Sigmoid colon (tissue), 7 donors: ENCODE measurements around the gene DYNLT2B. TPM values are rescaled to one million over a fixed set of nuclear protein-coding genes. Genes with fewer than 3 reads are reported as not detected.
"Not testable (repeated sequence)": the region's sequence is repeated elsewhere in the genome, so short reads cannot be mapped to it uniquely, and the experiment has no call there.

Experiments
- DNase-seq: peaks from one replicate; pipeline ENCODE4 v3.0.0-alpha.2; 2019
- H3K27ac ChIP-seq, 4 donors: fragments of 200-600 bp; sonication (generic); one replicate each; pipeline ENCODE4 v1.5.1; 2016 to 2019; ENCODE audit warnings: mild to moderate bottlenecking in 1 of 4
- H3K27me3 ChIP-seq, 3 donors: fragments of 200-600 bp; sonication (generic); one replicate each; pipeline ENCODE4 v1.5.1; 2019; ENCODE audit warnings: mild to moderate bottlenecking in 1 of 3
- H3K36me3 ChIP-seq, 4 donors: fragments of 200-600 bp; sonication (generic); one replicate each; pipeline ENCODE4 v1.5.1; 2016 to 2019
- H3K4me1 ChIP-seq, 4 donors: fragments of 200-600 bp; sonication (generic); one replicate each; pipeline ENCODE4 v1.5.1; 2017 to 2019
- H3K4me3 ChIP-seq, 4 donors: fragments of 200-600 bp; sonication (generic); one replicate each; pipeline ENCODE4 v1.5.1; 2017 to 2019; ENCODE audit warnings: mild to moderate bottlenecking in 2 of 4, moderate library complexity in 1 of 4
- H3K9me3 ChIP-seq, 4 donors: fragments of 200-600 bp in 3 of 4; sonication (generic) in 3 of 4; one replicate each; pipeline versions ENCODE4 v1.5.1 to v1.6.1; 2013 to 2019
- EP300 ChIP-seq, 4 donors: sonication (generic); formaldehyde crosslinking; IDR thresholded peaks; one replicate each; pipeline ENCODE4 v1.6.1; 2017; ENCODE audit warnings: antibody characterized with exemption in 4 of 4
- POLR2A ChIP-seq, 2 donors: fragments of 450-650 bp; IDR thresholded peaks; one replicate each; pipeline ENCODE4 v1.6.1; 2016; ENCODE audit warnings: antibody characterized with exemption in 2 of 2, mild to moderate bottlenecking in 2 of 2, moderate library complexity in 2 of 2
- POLR2AphosphoS5 ChIP-seq, 4 donors: sonication (generic); formaldehyde crosslinking; IDR thresholded peaks; one replicate each; pipeline ENCODE4 v1.6.1; 2017; ENCODE audit warnings: antibody characterized with exemption in 4 of 4
- WGBS, 2 donors: extraction: QIAGEN DNeasy Blood & Tissue Kit; methylation state at CpG; one replicate each; pipeline ENCODE4 v1.1.7; 2013; 5-methylcytosine and 5-hydroxymethylcytosine counted together
- intact Hi-C: fragments of 100-400 bp; cut with DNase I; formaldehyde crosslinking; loops from one replicate; pipeline ENCODE4 v1.15.1; 2023
- polyA plus RNA-seq, 3 donors: library from polyadenylated mRNA; stranded (reverse); fragments of 200-250 nt; gene quantifications; one replicate each; pipeline ENCODE4 v1.2.3, GENCODE V29; 2013
- total RNA-seq, 4 donors: library from RNA; depleted of rRNA; stranded (reverse); fragments of >200 nt; gene quantifications; one replicate each; pipeline ENCODE4 v1.1.0, GENCODE V29; 2016
- TF ChIP-seq, protein P1 (sequence below), 4 experiments: fragments of 450-650 bp in 3 of 4; fragments of 200-600 bp in 1 of 4; IDR thresholded peaks; one replicate each; pipeline ENCODE4 v1.5.1; 2016 to 2019; ENCODE audit warnings: antibody characterized with exemption in 4 of 4, mild to moderate bottlenecking in 3 of 4, moderate library complexity in 2 of 4
- donor health status: healthy with polysubstance abuse.
- donor health status: Bipolar disorder and iron deficiency.
- donor health status: healthy.

DYNLT2B gene
- total and polyA plus RNA-seq, 7 donors = 3.9 to 17.8 (median 11.5) TPM

DNA sequence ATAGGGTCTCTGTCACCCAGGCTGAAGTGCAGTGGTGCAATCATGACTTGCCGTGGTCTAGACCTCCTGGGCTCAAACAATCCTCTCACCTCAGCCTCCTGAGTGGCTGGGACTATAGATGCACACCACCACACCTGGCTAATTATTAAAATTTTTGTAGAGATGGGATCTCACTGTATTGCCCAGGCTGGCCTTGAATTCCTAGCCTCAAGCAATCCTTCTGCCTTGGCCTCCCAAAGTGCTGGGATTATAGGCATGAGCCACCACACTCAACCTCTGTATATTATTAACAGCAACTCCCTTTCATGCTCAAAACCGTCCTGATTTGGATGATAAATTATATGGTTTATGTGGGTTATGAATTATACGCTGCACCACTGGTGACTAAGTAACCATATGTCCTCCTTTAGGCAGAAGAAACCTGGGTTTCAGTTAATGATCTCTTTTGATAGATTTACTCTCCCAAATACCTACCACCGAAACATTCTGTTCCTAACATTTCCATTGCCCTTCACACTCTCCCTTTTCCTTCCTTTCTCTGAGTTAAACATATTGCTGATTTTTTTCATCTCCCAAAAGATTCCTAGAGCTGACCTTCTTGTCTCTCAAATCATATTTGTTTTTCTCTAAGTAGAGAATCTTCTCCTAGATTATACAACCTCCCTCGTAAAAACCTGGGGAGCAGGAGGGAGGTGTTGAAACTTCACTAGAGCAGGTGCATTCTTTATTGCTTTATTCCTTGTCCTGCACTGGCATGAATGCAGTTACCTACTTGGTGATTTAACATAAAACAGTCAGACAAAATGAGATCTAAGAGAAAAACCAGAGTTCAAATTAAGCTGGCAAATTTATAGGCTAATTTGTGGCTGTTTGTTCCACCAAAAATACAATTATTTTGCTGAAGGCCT, 63.4 kb downstream of the DYNLT2B start:
- no peak for DNase-seq
- H3K27me3 ChIP-seq = no peaks in the 10 kb centered on the region
- H3K4me3 ChIP-seq = no peak overlapping the region
- intact Hi-C loops = no loop called here
- peaks cover 0 to 37% (median 11%) of the 10 kb centered on the region in 4 donors for H3K36me3 ChIP-seq
- WGBS, 2 donors = 22 to 58% methylated on average over 5 of the region's 5 CpGs
- no peak overlapping the region for H3K27ac ChIP-seq
- H3K4me1 ChIP-seq = no peaks in the 10 kb centered on the region
- H3K9me3 ChIP-seq = no peaks in the 10 kb centered on the region
- TF ChIP-seq POLR2AphosphoS5 (IDR thresholded peaks at IDR 0.05) (no peak), EP300 (IDR thresholded peaks at IDR 0.05) (no peak), POLR2A (IDR thresholded peaks at IDR 0.05) (no peak)
- TF ChIP-seq, protein P1, sequence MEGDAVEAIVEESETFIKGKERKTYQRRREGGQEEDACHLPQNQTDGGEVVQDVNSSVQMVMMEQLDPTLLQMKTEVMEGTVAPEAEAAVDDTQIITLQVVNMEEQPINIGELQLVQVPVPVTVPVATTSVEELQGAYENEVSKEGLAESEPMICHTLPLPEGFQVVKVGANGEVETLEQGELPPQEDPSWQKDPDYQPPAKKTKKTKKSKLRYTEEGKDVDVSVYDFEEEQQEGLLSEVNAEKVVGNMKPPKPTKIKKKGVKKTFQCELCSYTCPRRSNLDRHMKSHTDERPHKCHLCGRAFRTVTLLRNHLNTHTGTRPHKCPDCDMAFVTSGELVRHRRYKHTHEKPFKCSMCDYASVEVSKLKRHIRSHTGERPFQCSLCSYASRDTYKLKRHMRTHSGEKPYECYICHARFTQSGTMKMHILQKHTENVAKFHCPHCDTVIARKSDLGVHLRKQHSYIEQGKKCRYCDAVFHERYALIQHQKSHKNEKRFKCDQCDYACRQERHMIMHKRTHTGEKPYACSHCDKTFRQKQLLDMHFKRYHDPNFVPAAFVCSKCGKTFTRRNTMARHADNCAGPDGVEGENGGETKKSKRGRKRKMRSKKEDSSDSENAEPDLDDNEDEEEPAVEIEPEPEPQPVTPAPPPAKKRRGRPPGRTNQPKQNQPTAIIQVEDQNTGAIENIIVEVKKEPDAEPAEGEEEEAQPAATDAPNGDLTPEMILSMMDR (IDR thresholded peaks at IDR 0.05) = no peak

DNA sequence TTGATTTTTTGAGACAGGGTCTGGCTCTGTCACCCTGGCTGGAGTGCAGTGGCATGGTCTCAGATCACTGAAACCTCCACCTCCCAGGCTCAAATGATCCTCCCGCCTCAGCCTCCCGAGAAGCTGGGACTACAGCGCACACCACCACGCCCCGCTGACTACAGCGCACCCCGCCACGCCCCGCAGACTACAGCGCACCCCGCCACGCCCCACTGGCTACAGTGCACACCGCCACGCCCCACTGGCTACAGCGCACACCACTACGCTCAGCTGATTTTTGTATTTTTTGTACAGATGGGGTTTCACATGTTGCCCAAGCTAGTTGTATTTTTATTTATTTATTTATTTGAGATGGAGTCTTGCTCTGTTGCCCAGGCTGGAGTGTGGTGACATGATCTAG, 66.1 kb downstream of the DYNLT2B start:
- Histone ChIP-seq H3K4me1 (no peaks in the 10 kb centered on the region), H3K4me3 (no peak overlapping the region), H3K27me3 (no peaks in the 10 kb centered on the region), H3K27ac (no peak overlapping the region), H3K36me3 (peaks cover 5 to 47% (median 20%) of the 10 kb centered on the region in 4 donors), H3K9me3 (no peaks in the 10 kb centered on the region)
- DNase-seq = no peak
- TF ChIP-seq EP300 (IDR thresholded peaks at IDR 0.05) = no peak
- no peak for TF ChIP-seq POLR2AphosphoS5 (IDR thresholded peaks at IDR 0.05)
- TF ChIP-seq, protein P1 (IDR thresholded peaks at IDR 0.05) = no peak
- TF ChIP-seq POLR2A (IDR thresholded peaks at IDR 0.05) = no peak
- WGBS, 2 donors = 91 to 94% methylated on average over 16 of the region's 16 CpGs
- intact Hi-C loops = no loop called here

DNA sequence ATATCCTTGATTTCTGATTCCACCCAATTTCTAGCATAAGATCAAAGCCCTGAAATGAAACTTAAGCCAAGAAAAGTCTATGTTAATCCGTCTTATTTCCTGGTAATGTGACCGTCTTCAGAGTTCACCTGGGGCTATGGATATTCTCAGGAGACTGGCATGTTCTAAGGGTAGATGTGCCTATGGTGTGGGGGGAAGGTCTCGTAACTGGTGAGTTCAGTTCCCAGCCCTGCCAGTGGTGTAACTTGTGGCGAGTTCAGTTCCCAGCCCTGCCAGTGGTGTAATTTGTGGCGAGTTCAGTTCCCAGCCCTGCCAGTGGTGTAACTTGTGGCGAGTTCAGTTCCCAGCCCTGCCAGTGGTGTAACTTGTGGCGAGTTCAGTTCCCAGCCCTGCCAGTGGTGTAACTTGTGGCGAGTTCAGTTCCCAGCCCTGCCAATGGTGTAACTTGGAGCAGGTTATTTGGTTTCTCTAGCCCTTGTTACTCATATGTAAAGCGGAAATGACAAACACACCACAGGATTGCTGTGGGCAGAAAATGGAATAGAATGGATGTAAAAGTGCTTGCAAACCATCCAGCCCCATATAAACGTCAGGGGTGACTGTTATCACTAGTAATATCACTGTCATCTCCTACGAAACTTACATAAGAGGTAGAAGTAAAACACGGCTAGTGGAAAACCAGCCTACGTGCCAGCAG, 71.3 kb downstream of the DYNLT2B start:
- no peak overlapping the region for H3K27ac ChIP-seq
- peaks cover 0 to 46% (median 25%) of the 10 kb centered on the region in 4 donors for H3K36me3 ChIP-seq
- no peaks in the 10 kb centered on the region for H3K27me3 ChIP-seq
- intact Hi-C loops = no loop called here
- no peaks in the 10 kb centered on the region for H3K4me1 ChIP-seq
- H3K4me3 ChIP-seq = no peak overlapping the region
- TF ChIP-seq POLR2A (IDR thresholded peaks at IDR 0.05) = no peak
- TF ChIP-seq, protein P1 (IDR thresholded peaks at IDR 0.05) = no peak
- no peak for TF ChIP-seq EP300 (IDR thresholded peaks at IDR 0.05)
- no peak for TF ChIP-seq POLR2AphosphoS5 (IDR thresholded peaks at IDR 0.05)
- no peaks in the 10 kb centered on the region for H3K9me3 ChIP-seq
- WGBS, 2 donors = 90 to 91% methylated on average over 13 of the region's 13 CpGs
- no peak for DNase-seq

DNA sequence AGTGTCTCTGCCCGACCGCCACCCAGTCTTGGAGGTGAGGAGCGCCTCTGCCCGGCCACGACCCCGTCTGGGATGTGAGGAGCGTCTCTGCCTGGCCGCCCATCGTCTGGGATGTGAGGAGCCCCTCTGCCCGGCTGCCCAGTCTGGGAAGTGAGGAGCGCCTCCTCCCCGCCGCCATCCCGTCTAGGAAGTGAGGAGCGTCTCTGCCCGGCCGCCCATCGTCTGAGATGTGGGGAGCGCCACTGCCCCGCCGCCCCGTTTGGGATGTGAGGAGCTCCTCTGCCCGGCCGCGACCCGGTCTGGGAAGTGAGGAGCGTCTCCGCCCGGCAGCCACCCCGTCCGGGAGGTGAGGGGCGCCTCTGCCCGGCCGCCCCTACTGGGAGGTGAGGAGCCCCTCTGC, 73.9 kb downstream of the DYNLT2B start:
- H3K27me3 ChIP-seq, H3K27ac ChIP-seq, H3K4me1 ChIP-seq, H3K9me3 ChIP-seq, intact Hi-C loops, H3K4me3 ChIP-seq, DNase-seq: not testable (repeated sequence)
- WGBS, 2 donors = 98% methylated on average over 34 of the region's 34 CpGs
- H3K36me3 ChIP-seq = peaks cover 0 to 72% (median 32%) of the 10 kb centered on the region in 4 donors

DNA sequence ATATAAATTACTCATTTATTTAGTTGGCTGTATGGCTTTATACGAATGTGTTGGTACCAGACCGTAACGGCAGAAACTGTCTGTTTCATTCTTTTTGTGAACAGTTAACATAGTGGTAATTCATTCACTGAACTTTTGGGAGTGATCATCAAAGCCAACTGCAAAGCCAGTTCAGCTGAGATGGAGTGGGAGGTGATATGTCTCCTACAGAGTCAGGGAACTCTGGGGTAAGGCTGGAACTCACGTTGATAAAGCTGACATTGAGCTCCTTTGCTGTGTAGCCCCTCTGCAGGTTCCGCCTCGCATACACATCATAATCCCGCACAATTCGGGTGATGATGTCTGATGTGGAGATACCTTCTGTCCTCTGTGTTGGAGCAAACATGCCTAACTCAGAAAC, 76.3 kb downstream of the DYNLT2B start:
- WGBS, 2 donors = 90% methylated on average over 8 of the region's 8 CpGs
- peaks cover 10 to 76% (median 34%) of the 10 kb centered on the region in 4 donors for H3K36me3 ChIP-seq
- H3K4me1 ChIP-seq = no peaks in the 10 kb centered on the region
- intact Hi-C loops = no loop called here
- H3K9me3 ChIP-seq = no peaks in the 10 kb centered on the region
- no peak for TF ChIP-seq POLR2A (IDR thresholded peaks at IDR 0.05)
- TF ChIP-seq POLR2AphosphoS5 (IDR thresholded peaks at IDR 0.05) = no peak
- TF ChIP-seq, protein P1 (IDR thresholded peaks at IDR 0.05) = no peak
- no peak for TF ChIP-seq EP300 (IDR thresholded peaks at IDR 0.05)
- H3K4me3 ChIP-seq = no peak overlapping the region
- no peak overlapping the region for H3K27ac ChIP-seq
- no peaks in the 10 kb centered on the region for H3K27me3 ChIP-seq
- DNase-seq = no peak
